ENCODE data around the gene FBXO27. TPM values are rescaled to one million over a fixed set of nuclear protein-coding genes. Genes with fewer than 3 reads are reported as not detected.

Gene FBXO27
- total RNA-seq, 1 donor from 2014 or later = 7.4 TPM

GRCh38 chr19:38979812-38980211, 52.5 kb downstream of the FBXO27 start:
- Mint-ChIP-seq H3K4me1 (ENCODE audit: low read depth) (peaks cover 14% of the 10 kb centered on the region), H3K9me3 (ENCODE audit: low read depth) (no peaks in the 10 kb centered on the region), H3K4me3 (ENCODE audit: unreplicated experiment) (no peak overlapping the region), H3K36me3 (ENCODE audit: low read depth) (no peaks in the 10 kb centered on the region), H3K27me3 (ENCODE audit: low read depth) (no peaks in the 10 kb centered on the region), H3K27ac (ENCODE audit: unreplicated experiment) (no peak overlapping the region)
- DNase-seq (ENCODE audit: low spot score) = no peak
- TF ChIP-seq CTCF (IDR thresholded peaks at IDR 0.05) = no peak

- Mint-ChIP-seq H3K27ac (ENCODE audit: unreplicated experiment) (no peak overlapping the region), H3K4me3 (ENCODE audit: unreplicated experiment) (no peak overlapping the region), H3K27me3 (ENCODE audit: low read depth) (no peaks in the 10 kb centered on the region), H3K9me3 (ENCODE audit: low read depth) (no peaks in the 10 kb centered on the region), H3K36me3 (ENCODE audit: low read depth) (no peaks in the 10 kb centered on the region), H3K4me1 (ENCODE audit: low read depth) (peaks cover 22% of the 10 kb centered on the region)
- TF ChIP-seq CTCF (IDR thresholded peaks at IDR 0.05) = no peak
- no peak for DNase-seq (ENCODE audit: low spot score)
These were observed 54.0 kb downstream of the FBXO27 start for GRCh38 chr19:38978326-38978689.

GRCh38 chr19:38977445-38978325, 54.7 kb downstream of the FBXO27 start:
- Mint-ChIP-seq H3K27me3 (ENCODE audit: low read depth) (no peaks in the 10 kb centered on the region), H3K36me3 (ENCODE audit: low read depth) (no peaks in the 10 kb centered on the region), H3K9me3 (ENCODE audit: low read depth) (no peaks in the 10 kb centered on the region), H3K4me3 (ENCODE audit: unreplicated experiment) (no peak overlapping the region), H3K4me1 (ENCODE audit: low read depth) (peaks cover 22% of the 10 kb centered on the region), H3K27ac (ENCODE audit: unreplicated experiment) (no peak overlapping the region)
- no peak for DNase-seq (ENCODE audit: low spot score)
- no peak for TF ChIP-seq CTCF (IDR thresholded peaks at IDR 0.05)

GRCh38 chr19:38975861-38976271, 56.5 kb downstream of the FBXO27 start:
- Mint-ChIP-seq H3K36me3 (ENCODE audit: low read depth) (peaks cover 4% of the 10 kb centered on the region), H3K27me3 (ENCODE audit: low read depth) (no peaks in the 10 kb centered on the region), H3K9me3 (ENCODE audit: low read depth) (no peaks in the 10 kb centered on the region), H3K27ac (ENCODE audit: unreplicated experiment) (peak overlapping the region; percentile 99), H3K4me1 (ENCODE audit: low read depth) (peaks cover 22% of the 10 kb centered on the region), H3K4me3 (ENCODE audit: unreplicated experiment) (peak overlapping the region; percentile 90)
- no peak for DNase-seq (ENCODE audit: low spot score)
- TF ChIP-seq CTCF (IDR thresholded peaks at IDR 0.05) = no peak

GRCh38 chr19:38975214-38975860, 57.0 kb downstream of the FBXO27 start, which contains the start of gene FBXO17:
Gene FBXO17, minus strand, starts transcription at chr19:38975742. Its CDS starts 25,423 bp downstream, at chr19:38950319.
- Mint-ChIP-seq H3K27ac (ENCODE audit: unreplicated experiment) (peak within 1 kb of the TSS; percentile 99), H3K9me3 (ENCODE audit: low read depth) (no peaks in the 10 kb centered on the region), H3K36me3 (ENCODE audit: low read depth) (peaks cover 4% of the 10 kb centered on the region), H3K27me3 (ENCODE audit: low read depth) (no peaks in the 10 kb centered on the region), H3K4me1 (ENCODE audit: low read depth) (peaks cover 22% of the 10 kb centered on the region), H3K4me3 (ENCODE audit: unreplicated experiment) (peak within 1 kb of the TSS; percentile 90)
- DNase-seq (ENCODE audit: low spot score) = no peak
- no peak for TF ChIP-seq CTCF (IDR thresholded peaks at IDR 0.05)

Data from chondrocyte (in vitro differentiated cells).